ENCODE data around the gene LBX1.

LBX1 gene

DNA sequence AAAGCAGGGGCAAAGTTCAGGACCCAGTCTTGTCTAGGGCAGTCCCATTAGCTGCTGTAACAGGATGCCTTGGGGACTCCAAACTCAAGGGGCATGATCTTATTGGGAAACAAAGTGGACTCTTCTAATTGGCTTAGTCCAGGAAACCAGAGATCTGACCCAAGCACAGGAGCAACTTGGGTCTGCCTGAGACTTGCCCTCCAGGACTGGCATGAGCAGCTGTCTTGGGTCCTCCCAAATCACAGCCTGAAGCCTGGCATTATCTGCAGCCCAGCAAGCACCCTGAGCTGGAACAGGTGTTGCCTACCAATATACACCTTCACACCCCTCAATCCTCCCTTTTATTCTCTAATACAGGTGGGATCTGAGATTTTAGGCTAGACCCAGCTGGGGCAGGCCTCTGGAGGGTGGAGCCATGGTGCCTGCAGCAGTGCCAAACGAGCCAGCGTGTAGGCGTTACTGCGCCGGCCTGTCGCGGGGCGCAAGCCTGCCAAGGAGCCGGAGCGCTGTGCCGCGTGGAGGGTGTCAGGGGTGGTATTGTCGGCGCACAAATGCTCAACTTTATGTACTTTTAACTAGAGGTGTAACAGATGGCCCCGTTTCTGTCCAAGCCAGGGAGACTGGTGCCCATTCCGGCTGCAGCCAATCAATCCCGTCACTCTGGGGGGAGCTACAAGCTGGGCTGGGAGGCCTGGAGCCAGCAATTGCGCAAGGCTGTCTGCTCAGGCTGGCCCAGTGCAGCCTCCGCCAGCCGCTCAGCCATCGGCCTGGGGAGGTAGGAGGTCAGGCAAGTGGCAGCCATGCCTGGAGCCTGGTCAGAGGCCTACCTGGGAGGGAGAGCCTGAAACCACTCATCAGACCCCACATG lies 12.8 kb upstream of the LBX1 start:
- no peak for DNase-seq

- no peak for DNase-seq
These were observed 9.5 kb upstream of the LBX1 start for GRCh38 chr10:101238732-101239105.

DNA sequence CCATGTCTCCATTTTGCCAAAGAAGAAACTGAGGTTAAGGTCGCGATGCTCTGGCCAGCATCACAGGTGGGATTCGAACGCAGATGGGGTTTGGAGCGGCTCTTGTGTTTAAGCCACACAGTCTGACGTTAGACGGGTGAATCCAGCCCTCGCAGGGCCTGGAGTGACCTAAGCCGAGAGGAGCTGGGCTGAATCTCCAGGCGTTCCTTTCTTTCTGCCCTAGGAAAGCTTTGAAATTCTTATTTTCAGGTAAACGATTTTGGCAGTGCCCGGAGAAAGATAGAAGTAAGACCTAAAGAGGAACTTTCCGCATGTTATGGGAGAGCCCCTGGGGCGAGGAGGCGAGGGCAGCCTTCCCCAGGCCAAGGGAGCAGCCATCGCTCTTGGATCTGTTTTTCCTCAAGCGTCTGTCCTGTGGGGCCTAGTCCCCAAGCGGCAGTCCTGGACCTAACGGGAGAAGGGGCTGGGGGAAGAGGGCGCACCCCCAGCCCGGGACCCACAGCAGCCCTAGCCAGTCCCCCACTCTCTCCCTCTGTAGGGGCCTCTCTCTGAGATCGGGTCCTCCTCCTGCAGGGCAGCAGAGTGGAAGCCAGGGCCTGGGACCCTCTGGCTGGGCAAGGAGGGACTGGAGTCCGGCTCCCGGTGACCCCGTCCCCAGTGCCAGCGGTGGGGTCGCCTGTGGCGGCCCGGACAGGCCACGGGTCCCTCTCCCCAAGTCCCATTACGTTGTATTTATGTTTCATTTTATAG lies 8.9 kb upstream of the LBX1 start:
- DNase-seq = no peak

DNA sequence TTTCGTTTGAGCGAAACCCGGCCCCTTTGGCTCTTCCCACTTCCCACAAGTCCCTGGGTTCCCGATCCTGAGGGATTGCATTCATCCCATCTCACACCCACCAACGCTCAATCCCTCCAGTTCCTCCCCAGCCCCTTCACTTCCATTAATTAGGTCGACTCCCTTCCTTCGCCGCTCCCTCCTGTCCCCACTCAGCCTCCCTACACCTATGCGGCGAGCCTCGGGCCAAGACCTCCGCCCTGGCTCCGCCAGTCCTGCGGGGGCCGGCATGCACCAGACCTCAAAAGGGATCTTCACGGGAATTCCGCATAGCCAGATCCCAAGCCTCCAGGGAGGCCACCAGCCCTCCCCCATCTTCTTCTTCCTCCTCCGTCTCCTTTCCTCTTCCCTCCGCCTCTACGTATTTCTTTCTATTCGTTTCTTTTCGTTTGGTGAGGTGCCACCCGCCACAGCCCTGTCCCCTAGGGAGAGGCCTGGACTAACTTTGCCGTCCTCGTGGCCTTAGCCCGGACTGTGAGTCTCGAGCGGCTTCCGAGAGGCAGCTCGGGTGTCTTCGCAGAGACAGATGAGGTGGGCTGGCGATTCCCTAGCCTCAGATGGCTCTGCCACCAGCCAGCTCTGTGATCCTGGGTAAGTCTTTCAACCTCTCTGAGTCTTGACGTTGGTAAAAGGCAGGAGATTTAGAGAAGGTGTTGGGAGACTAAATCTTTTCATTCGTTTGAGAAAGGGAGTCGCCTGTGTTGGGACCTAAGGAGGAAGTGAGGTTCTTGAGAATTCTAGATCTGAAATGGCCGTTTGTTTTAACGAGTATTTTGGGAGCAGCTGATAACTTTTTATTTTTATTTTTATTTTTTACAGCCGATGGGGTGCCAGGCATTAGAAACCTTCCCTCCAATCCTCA lies 8.1 kb upstream of the LBX1 start:
- DNase-seq = no peak

DNA sequence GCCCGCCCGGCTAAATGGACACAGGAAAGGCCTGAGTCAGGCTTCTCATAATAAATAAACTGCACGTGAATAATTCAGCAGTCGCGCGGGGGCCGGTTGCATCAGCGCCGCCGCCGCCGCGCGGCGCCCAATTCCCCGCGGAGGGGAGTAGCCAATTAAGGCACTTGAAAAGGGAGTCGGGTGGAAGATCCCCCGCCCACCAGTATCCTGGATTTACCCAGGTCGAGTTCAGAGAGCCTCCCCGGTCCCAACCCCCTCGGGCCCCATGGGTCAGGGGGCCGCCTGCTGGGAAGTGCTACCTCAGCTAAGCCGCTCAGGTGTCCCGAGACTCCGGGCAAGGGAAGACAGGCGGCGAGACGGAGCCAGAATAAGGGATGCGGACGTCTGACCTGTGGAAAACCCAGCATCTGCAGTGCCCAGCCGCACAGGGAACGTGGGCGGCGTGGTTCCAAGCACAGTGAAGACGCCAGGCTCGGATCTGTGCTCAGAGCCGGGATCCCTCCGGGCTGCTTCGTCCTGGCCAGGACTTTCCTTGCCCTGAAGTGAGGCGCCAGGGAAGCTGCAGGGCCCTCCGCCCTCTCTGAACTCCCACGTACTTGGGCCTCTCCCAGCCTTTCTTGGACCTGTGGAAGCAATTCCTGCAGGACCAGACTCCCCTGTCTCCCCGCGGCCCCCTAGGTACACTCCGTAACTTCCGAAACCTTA lies 7.3 kb upstream of the LBX1 start:
- no peak for DNase-seq

DNA sequence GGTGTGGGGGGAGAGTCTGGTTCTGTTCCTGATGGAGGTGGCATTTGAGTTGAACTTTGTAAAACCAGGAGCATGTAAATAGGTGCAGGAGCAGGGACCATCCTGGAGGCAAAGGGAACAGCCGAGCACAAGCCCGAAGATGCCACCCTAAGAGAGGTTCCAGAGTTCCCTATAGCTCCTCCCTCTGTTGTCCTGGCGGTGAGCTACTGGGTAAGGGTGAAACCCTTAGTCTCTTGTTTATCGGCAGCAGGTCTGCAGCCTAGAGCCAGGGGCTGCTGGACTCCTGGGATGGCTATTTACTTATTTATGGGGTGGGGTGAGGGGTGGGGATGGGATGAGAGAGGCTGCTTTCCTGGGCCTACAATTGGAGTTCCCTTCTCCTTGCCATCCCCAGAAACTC lies 6.5 kb upstream of the LBX1 start:
- no peak for DNase-seq

DNA sequence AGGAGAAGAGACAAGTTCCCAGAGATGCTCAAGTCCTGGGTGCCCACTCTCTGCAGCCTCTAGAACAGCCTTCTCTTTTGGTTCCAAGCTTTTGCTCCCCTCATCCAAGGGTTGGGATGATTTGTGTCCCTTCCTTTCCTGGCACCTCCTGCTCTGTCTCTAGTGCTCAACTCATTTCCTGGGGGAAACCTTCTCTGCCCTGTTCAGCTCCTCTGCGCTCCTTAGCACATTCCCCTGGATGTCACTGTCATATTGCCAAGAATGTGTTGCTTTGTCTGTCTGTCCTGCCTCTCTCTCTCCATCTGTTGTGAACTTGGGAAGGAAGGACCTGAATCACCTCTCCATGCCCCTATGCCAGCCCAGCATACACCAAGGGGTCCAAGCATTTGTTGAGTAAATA lies 5.1 kb upstream of the LBX1 start:
- DNase-seq = no peak

DNA sequence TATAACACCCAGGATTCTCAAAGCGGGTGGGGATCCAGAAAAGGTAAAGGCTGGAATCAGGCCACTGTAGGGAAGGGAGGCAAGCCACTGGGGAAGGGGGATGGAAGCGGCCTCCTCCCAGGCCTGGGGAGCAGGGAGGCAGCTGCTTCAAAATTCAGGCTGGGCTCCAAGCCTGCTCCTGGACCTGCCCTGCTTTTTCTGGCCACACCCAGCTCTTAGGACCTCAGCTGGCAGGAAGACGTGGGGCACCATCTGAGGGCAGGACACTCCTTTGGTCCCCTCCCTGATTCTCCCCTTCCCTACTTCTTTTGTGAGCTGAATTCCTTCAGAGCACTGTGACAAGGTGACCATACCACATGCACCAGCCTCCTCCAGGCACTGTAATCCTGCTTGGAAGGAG lies 4.6 kb upstream of the LBX1 start:
- DNase-seq = peak; percentile 3

DNA sequence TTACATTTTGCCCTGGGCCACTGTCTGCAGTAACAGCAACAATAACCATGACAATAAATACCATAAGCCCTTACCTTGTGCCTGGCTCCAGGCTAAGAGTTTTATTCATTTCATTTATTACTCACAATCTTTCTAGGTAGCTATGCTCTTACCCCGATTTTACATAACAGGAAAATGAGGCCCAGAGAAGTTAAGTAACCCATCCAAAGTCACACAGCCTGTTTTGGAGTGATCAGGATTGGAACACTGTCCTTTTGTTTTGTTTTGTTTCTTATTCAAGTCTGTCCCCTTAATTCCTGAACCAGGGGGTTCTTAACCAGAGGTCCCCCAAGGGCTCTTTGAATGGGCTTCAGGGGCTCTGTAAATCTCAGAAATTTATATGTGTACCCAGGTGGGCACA lies 4.2 kb upstream of the LBX1 start:
- DNase-seq = no peak

GRCh38 chr10:101231912-101232689 lies 2.8 kb upstream of the LBX1 start:
- DNase-seq = no peak

GRCh38 chr10:101231092-101231491 lies 1.8 kb upstream of the LBX1 start:
- no peak for DNase-seq

GRCh38 chr10:101230183-101230917 lies 1.1 kb upstream of the LBX1 start:
- DNase-seq = peak; percentile 59

DNA sequence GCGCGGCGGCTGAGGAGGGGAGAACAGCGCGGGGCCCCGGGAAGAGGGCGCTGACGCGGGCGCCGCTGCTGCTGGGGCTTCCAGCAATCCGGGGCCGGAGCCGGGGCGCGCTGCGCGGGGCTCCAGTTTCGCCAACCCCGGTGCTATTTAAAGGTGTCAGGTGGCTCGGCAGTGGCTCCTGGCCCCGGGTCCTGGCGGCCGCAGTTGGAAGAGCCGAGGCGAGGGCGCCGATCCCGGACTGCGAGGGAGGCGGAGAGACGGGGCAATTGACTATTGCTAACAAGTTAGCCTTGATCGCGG lies 347 bp downstream of the LBX1 start:
- DNase-seq = peak; percentile 39

DNA sequence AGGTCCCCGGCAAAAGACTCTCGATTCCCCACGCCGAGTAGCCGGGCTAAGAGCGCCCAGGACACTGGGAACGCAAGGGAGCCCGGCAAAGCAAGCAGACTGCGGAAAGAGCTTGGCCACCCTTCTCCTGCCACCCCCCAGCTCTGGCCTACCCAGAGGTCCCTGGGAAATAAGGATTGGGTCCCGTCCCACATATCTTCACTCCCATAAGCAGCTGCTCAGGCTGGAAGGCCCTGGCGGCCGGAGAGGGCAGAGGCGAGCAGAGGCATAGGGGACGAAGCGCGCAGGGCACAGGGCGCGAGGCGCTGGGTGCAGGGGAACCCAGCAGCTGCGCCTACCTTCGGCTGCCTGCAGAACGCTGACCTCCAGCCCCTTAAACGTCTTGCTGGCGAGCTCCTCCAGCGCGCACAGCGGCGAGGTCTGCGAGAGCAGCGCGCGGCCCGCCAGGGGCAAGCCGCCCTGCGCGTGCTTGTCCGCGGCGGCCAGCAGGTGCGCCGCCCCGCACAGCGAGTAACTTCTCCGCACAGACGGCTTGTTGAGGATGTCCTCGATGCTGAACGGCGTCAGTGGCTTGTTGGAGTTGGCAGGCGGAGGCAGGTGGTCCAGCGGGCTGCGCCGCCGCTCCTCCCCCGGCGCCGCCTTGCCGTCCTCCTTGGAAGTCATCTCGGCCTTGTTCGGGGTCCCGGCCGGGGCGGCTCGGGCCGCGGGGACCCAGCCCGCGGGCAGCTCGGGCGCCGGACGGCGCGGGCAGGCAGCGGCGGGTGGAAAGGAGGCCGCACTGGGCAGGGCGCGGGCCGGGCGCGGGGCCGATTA lies 904 bp downstream of the LBX1 start:
- peak; percentile 42 for DNase-seq

- no peak for DNase-seq
These were observed 1.7 kb downstream of the LBX1 start for GRCh38 chr10:101227429-101228152.

- no peak for DNase-seq
These were observed 2.5 kb downstream of the LBX1 start for GRCh38 chr10:101226491-101227428.

GRCh38 chr10:101225846-101226421 lies 3.3 kb downstream of the LBX1 start:
- no peak for DNase-seq
